Hepatocyte (in vitro differentiated cells): ENCODE results near the gene IGSF5.
"Not testable (repeated sequence)": the region's sequence is repeated elsewhere in the genome, so short reads cannot be mapped to it uniquely, and the experiment has no call there.

ENCODE experiments used
- EZH2 ChIP-seq: fragments of 200-600 bp; sonication (generic); IDR thresholded peaks from 2 replicates; pipeline ENCODE4 v1.6.1; 2016; ENCODE audit warnings: antibody characterized with exemption, mild to moderate bottlenecking, borderline replicate concordance
- TF ChIP-seq, protein P1 (sequence below): fragments of 200-600 bp; sonication (generic); IDR thresholded peaks from 2 replicates; pipeline ENCODE4 v1.5.1; 2016; ENCODE audit warnings: antibody characterized with exemption, mild to moderate bottlenecking; ENCODE audit not compliant: poor library complexity

DNA sequence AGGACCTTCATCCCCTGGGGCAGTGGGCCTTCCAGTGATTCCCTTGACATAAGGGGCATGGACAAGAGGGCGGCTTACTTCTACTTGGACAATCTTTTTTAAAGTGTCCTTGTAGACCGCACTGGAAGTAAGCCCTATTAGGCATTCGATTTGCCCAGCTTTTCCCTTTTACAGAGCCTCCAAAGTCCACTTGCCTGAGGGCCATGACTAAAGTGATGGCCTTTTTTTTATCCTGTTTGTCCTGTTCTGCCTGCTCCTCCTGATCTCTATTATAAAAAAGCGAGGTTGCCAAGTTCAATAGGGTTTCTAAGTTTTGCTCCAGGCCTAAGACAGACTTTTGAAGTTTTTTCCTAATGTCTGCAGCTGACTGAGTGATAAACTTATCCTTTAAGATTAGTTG, 2.4 kb upstream of the IGSF5 start:
- TF ChIP-seq, protein P1, sequence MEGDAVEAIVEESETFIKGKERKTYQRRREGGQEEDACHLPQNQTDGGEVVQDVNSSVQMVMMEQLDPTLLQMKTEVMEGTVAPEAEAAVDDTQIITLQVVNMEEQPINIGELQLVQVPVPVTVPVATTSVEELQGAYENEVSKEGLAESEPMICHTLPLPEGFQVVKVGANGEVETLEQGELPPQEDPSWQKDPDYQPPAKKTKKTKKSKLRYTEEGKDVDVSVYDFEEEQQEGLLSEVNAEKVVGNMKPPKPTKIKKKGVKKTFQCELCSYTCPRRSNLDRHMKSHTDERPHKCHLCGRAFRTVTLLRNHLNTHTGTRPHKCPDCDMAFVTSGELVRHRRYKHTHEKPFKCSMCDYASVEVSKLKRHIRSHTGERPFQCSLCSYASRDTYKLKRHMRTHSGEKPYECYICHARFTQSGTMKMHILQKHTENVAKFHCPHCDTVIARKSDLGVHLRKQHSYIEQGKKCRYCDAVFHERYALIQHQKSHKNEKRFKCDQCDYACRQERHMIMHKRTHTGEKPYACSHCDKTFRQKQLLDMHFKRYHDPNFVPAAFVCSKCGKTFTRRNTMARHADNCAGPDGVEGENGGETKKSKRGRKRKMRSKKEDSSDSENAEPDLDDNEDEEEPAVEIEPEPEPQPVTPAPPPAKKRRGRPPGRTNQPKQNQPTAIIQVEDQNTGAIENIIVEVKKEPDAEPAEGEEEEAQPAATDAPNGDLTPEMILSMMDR = not testable (repeated sequence)
- TF ChIP-seq EZH2 = not testable (repeated sequence)
